ENCODE data around the gene CAPZB. TPM values are rescaled to one million over a fixed set of nuclear protein-coding genes. Genes with fewer than 3 reads are reported as not detected.

The CAPZB gene
- total and polyA plus RNA-seq, 2 of the 4 experiments (the other 2 are of a cell fraction) = 216 to 304 TPM

- ATAC-seq (ENCODE audit: low read depth) (no peak), DNase-seq (no peak)
- TF ChIP-seq RCOR1 (IDR thresholded peaks at IDR 0.05; ENCODE audit: insufficient replicate concordance, low read length) (no peak), NFE2L2 (IDR thresholded peaks at IDR 0.05; ENCODE audit: low read depth, low read length) (no peak), CEBPB (IDR thresholded peaks at IDR 0.05; ENCODE audit: low read depth, low read length) (no peak), RFX5 (IDR thresholded peaks at IDR 0.05; ENCODE audit: low read depth, low read length) (no peak), CTCF (conservative IDR thresholded peaks at IDR 0.05; ENCODE audit: low read depth, low read length) (no peak), FOS (IDR thresholded peaks at IDR 0.05; ENCODE audit: low read depth, low read length) (no peak), CHD1 (IDR thresholded peaks at IDR 0.05; ENCODE audit: low read depth, low read length) (no peak), RAD21 (IDR thresholded peaks at IDR 0.05; ENCODE audit: low read length) (no peak)
- TF ChIP-seq, protein P1, sequence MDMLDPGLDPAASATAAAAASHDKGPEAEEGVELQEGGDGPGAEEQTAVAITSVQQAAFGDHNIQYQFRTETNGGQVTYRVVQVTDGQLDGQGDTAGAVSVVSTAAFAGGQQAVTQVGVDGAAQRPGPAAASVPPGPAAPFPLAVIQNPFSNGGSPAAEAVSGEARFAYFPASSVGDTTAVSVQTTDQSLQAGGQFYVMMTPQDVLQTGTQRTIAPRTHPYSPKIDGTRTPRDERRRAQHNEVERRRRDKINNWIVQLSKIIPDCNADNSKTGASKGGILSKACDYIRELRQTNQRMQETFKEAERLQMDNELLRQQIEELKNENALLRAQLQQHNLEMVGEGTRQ (IDR thresholded peaks at IDR 0.05; ENCODE audit: low read depth, low read length) = no peak
- no peak overlapping the region for H3K27ac ChIP-seq (ENCODE audit: insufficient read depth, low read length)
- H4K5ac ChIP-seq (ENCODE audit: low read depth, low read length) = no peak overlapping the region
- no peak overlapping the region for H3K14ac ChIP-seq (replicated peaks; ENCODE audit: low read depth, low read length)
- WGBS, 2 experiments (ENCODE audit: extremely low coverage in 2 of 2, insufficient read length in 1 of 2) = 70% methylated on average over 4 of the region's 13 CpGs; no CpG with 5 or more reads in 1 of the 2 experiments
- no peak overlapping the region for H3K23ac ChIP-seq (ENCODE audit: low read depth, low read length)
- H2BK5ac ChIP-seq (ENCODE audit: low read depth, low read length, poor library complexity, severe bottlenecking) = no peak overlapping the region
- H2AK9ac ChIP-seq (replicated peaks; ENCODE audit: low read depth, low read length, poor library complexity) = no peak overlapping the region
- no peak overlapping the region for H3K9ac ChIP-seq (ENCODE audit: low read depth, low read length)
- in situ Hi-C loops (cut with MboI; ENCODE audit: low sequenced_read_pairs) = no loop called here
- H4K91ac ChIP-seq (ENCODE audit: insufficient read depth, low read depth, low read length) = no peak overlapping the region
- no peak overlapping the region for H2AK5ac ChIP-seq (ENCODE audit: low read depth, low read length)
- no peak overlapping the region for H3K18ac ChIP-seq (ENCODE audit: low read depth, low read length)
- H4K20me1 ChIP-seq (ENCODE audit: insufficient read depth, low read length) = peaks cover 85% of the 10 kb centered on the region
- H3K56ac ChIP-seq (ENCODE audit: extremely low read depth, insufficient read depth, low read length) = no peak overlapping the region
- H3K4ac ChIP-seq (ENCODE audit: low read depth, low read length) = no peak overlapping the region
- CTCF ChIA-PET = interaction anchor here (0.6 kb wide), 1 partner anchor 175 kb away, joined by 4 read pairs; no protein-coding TSS in a partner anchor
- H3K4me2 ChIP-seq (ENCODE audit: low read depth, low read length) = no peak overlapping the region
- dilution Hi-C loops (cut with HindIII; ENCODE audit: low sequenced_read_pairs, unreplicated experiment) = no loop called here
- no TSS peak for BruUV-seq (replicated peaks)
- no peak overlapping the region for H2AFZ ChIP-seq (replicated peaks; ENCODE audit: low read length, poor library complexity)
- peaks cover 35% of the 10 kb centered on the region for H3K9me1 ChIP-seq (ENCODE audit: insufficient read depth, low read length)
- no peak overlapping the region for H2BK15ac ChIP-seq (ENCODE audit: low read depth, low read length)
- peaks cover 38% of the 10 kb centered on the region for H3K36me3 ChIP-seq (ENCODE audit: control insufficient read depth, insufficient read depth, low read length)
- POLR2A ChIA-PET (ENCODE audit: unreplicated experiment) = no interaction called here
- H3K9me3 ChIP-seq (ENCODE audit: control insufficient read depth, insufficient read depth, low read length) = no peaks in the 10 kb centered on the region
- H3K4me1 ChIP-seq (ENCODE audit: control insufficient read depth, insufficient read depth, low read length) = no peaks in the 10 kb centered on the region
- H2BK120ac ChIP-seq (ENCODE audit: low read depth, low read length) = no peak overlapping the region
- no peaks in the 10 kb centered on the region for H3K27me3 ChIP-seq (ENCODE audit: control insufficient read depth, insufficient read depth, low read length)
- no peak overlapping the region for H2BK20ac ChIP-seq (ENCODE audit: low read depth, low read length)
- no peak overlapping the region for H3K4me3 ChIP-seq (ENCODE audit: insufficient read depth, low read depth, low read length)
- intact Hi-C loops (cut with micrococcal nuclease) = no loop called here
- H4K8ac ChIP-seq (ENCODE audit: low read depth in 2 of 2, low read length in 2 of 2) = no peak overlapping the region
- peaks cover 47 to 93% of the 10 kb centered on the region in 2 experiments for H3K79me1 ChIP-seq (ENCODE audit: low read depth in 1 of 2, low read length in 2 of 2)
Measured at GRCh38 chr1:19367584-19368041, 117.7 kb downstream of the CAPZB start.
